HFF-Myc (cell line): ENCODE measurements around the gene RGMA.

ENCODE experiments used
- DNase-seq: peaks from one replicate; pipeline ENCODE4 v3.0.0-alpha.2; 2011; ENCODE audit warnings: low read depth; ENCODE audit errors: extremely low read depth
- H3K4me3 ChIP-seq: replicated peaks from 2 replicates; pipeline ENCODE4 v1.5.1; 2011; ENCODE audit warnings: low read depth, mild to moderate bottlenecking, control low read depth, low read length
- CTCF ChIP-seq: IDR thresholded peaks from 2 replicates; pipeline ENCODE4 v1.5.1; 2012; ENCODE audit warnings: mild to moderate bottlenecking, low read depth, low read length, control low read depth; ENCODE audit errors: missing control alignments

Gene RGMA

GRCh38 chr15:93027413-93027812 is 61.6 kb downstream of the RGMA start:
- no peak for DNase-seq
- H3K4me3 ChIP-seq, result no peak overlapping the region
- TF ChIP-seq CTCF, result no peak

- no peak for TF ChIP-seq CTCF
- DNase-seq, result no peak
- H3K4me3 ChIP-seq, result no peak overlapping the region
Observed at GRCh38 chr15:93026380-93026817, 62.6 kb downstream of the RGMA start.

- no peak for TF ChIP-seq CTCF
- no peak for DNase-seq
- no peak overlapping the region for H3K4me3 ChIP-seq
Observed at GRCh38 chr15:93025625-93025982, 63.4 kb downstream of the RGMA start.

- DNase-seq, result no peak
- no peak for TF ChIP-seq CTCF
- H3K4me3 ChIP-seq, result no peak overlapping the region
Observed at GRCh38 chr15:93024716-93025624, 64.0 kb downstream of the RGMA start.

GRCh38 chr15:93024293-93024692 is 64.7 kb downstream of the RGMA start:
- H3K4me3 ChIP-seq, result no peak overlapping the region
- no peak for TF ChIP-seq CTCF
- DNase-seq, result no peak

GRCh38 chr15:93020976-93021772 is 67.8 kb downstream of the RGMA start:
- TF ChIP-seq CTCF, result no peak
- DNase-seq, result no peak

More at GRCh38 chr15:93020976-93021772, 67.8 kb downstream of the RGMA start:
- no peak overlapping the region for H3K4me3 ChIP-seq
